CD4-positive, alpha-beta T cell treated with Interleukin-15 for 1 hour (primary cell): ENCODE data around the gene SLC51A.
A peak's percentile ranks its signal among the peaks of the same experiment; 100 is the strongest.
"Not testable (repeated sequence)": the region's sequence is repeated elsewhere in the genome, so short reads cannot be mapped to it uniquely, and the experiment has no call there.

Experiments
- DNase-seq: peaks from one replicate; pipeline ENCODE4 v3.0.0-alpha.2; 2020

SLC51A gene

GRCh38 chr3:196244166-196244565 lies 27.8 kb downstream of the SLC51A start:
- not testable (repeated sequence) for DNase-seq

- no peak for DNase-seq
Measured at GRCh38 chr3:196246612-196247308, 30.4 kb downstream of the SLC51A start.

- DNase-seq: no peak
Measured at GRCh38 chr3:196251918-196252317, 35.6 kb downstream of the SLC51A start.

GRCh38 chr3:196254376-196255283 lies 38.3 kb downstream of the SLC51A start:
- no peak for DNase-seq

- no peak for DNase-seq
Measured at GRCh38 chr3:196255776-196256175, 39.4 kb downstream of the SLC51A start.

- no peak for DNase-seq
Measured at GRCh38 chr3:196260784-196261183, 44.5 kb downstream of the SLC51A start.

GRCh38 chr3:196263819-196264218 lies 47.5 kb downstream of the SLC51A start:
- no peak for DNase-seq

GRCh38 chr3:196268284-196269163 lies 52.2 kb downstream of the SLC51A start:
- DNase-seq: no peak

- no peak for DNase-seq
Measured at GRCh38 chr3:196270499-196270898, 54.2 kb downstream of the SLC51A start.

GRCh38 chr3:196272826-196273225 lies 56.5 kb downstream of the SLC51A start:
- DNase-seq: no peak

- DNase-seq: no peak
Measured at GRCh38 chr3:196273655-196274054, 57.3 kb downstream of the SLC51A start.

GRCh38 chr3:196274585-196274984 lies 58.3 kb downstream of the SLC51A start:
- peak; percentile 72 for DNase-seq

- no peak for DNase-seq
Measured at GRCh38 chr3:196275126-196275525, 58.8 kb downstream of the SLC51A start.

- no peak for DNase-seq
Measured at GRCh38 chr3:196280689-196281440, 64.5 kb downstream of the SLC51A start.

- no peak for DNase-seq
Measured at GRCh38 chr3:196281962-196282361, 65.6 kb downstream of the SLC51A start.
